MM.1S (cell line): ENCODE measurements around the gene COL11A2.

Source experiments
- DNase-seq: peaks from one replicate; pipeline ENCODE4 v3.0.0-alpha.2; 2015
- H2AFZ ChIP-seq: fragments of 300-600 bp; sonication (generic); 2 replicates; pipeline ENCODE4 v1.6.0; 2016; ENCODE audit warnings: antibody characterized with exemption, low read length
- H3F3A ChIP-seq: fragments of 300-600 bp; sonication (generic); 2 replicates; pipeline ENCODE4 v1.6.1; 2016; ENCODE audit warnings: mild to moderate bottlenecking, antibody characterized with exemption, low read length, moderate library complexity, mixed read lengths; ENCODE audit not compliant: insufficient read depth
- H3K27ac ChIP-seq: fragments of 300-600 bp; sonication (generic); 2 replicates; pipeline ENCODE4 v1.5.1; 2016; ENCODE audit warnings: mild to moderate bottlenecking, low read length
- H3K27me3 ChIP-seq: fragments of 300-600 bp; sonication (generic); replicated peaks from 2 replicates; pipeline ENCODE4 v1.6.0; 2016; ENCODE audit warnings: low read length; ENCODE audit not compliant: insufficient read depth
- H3K36me3 ChIP-seq: fragments of 300-600 bp; sonication (generic); replicated peaks from 2 replicates; pipeline ENCODE4 v1.6.1; 2016; ENCODE audit warnings: mild to moderate bottlenecking, low read length, mixed read lengths; ENCODE audit not compliant: insufficient read depth
- H3K4me1 ChIP-seq: fragments of 300-600 bp; sonication (generic); 2 replicates; pipeline ENCODE4 v1.6.1; 2016; ENCODE audit warnings: low read length, mixed read lengths
- H3K4me2 ChIP-seq: fragments of 300-600 bp; sonication (generic); 2 replicates; pipeline ENCODE4 v1.6.0; 2016; ENCODE audit warnings: low read depth, low read length
- H3K4me3 ChIP-seq: fragments of 300-600 bp; sonication (generic); 2 replicates; pipeline ENCODE4 v1.5.1; 2016; ENCODE audit warnings: low read length, mixed read lengths
- H3K79me2 ChIP-seq: fragments of 300-600 bp; sonication (generic); 2 replicates; pipeline ENCODE4 v1.6.1; 2016; ENCODE audit warnings: mixed run types, low read length, mixed read lengths
- H3K9ac ChIP-seq: fragments of 300-600 bp; sonication (generic); 2 replicates; pipeline ENCODE4 v1.6.1; 2016; ENCODE audit warnings: low read length, mixed read lengths
- H3K9me2 ChIP-seq: fragments of 300-600 bp; sonication (generic); replicated peaks from 2 replicates; pipeline ENCODE4 v1.6.1; 2016; ENCODE audit warnings: mild to moderate bottlenecking, low read length, mixed read lengths; ENCODE audit not compliant: insufficient read depth
- H3K9me3 ChIP-seq: fragments of 300-600 bp; sonication (generic); replicated peaks from 2 replicates; pipeline ENCODE4 v1.6.1; 2016; ENCODE audit warnings: mild to moderate bottlenecking, low read length, mixed read lengths; ENCODE audit not compliant: insufficient read depth
- H4K20me1 ChIP-seq: fragments of 300-600 bp; sonication (generic); 2 replicates; pipeline ENCODE4 v1.6.1; 2016; ENCODE audit warnings: mild to moderate bottlenecking, low read length, moderate library complexity, mixed read lengths; ENCODE audit not compliant: insufficient read depth
- EZH2 ChIP-seq: fragments of 300-600 bp; sonication (generic); optimal IDR thresholded peaks from 2 replicates; pipeline ENCODE3; 2017; ENCODE audit warnings: low read depth, mild to moderate bottlenecking, antibody characterized with exemption, low read length, mixed read lengths
- EZH2phosphoT487 ChIP-seq: fragments of 300-600 bp; sonication (generic); IDR thresholded peaks from 2 replicates; pipeline ENCODE4 v1.6.1; 2018; ENCODE audit warnings: antibody characterized with exemption, low read length
- TF ChIP-seq, protein P1 (sequence below): fragments of 300-600 bp; sonication (generic); IDR thresholded peaks from 2 replicates; pipeline ENCODE4 v1.5.1; 2016; ENCODE audit warnings: antibody characterized with exemption, low read length, mixed read lengths

Gene COL11A2

DNA sequence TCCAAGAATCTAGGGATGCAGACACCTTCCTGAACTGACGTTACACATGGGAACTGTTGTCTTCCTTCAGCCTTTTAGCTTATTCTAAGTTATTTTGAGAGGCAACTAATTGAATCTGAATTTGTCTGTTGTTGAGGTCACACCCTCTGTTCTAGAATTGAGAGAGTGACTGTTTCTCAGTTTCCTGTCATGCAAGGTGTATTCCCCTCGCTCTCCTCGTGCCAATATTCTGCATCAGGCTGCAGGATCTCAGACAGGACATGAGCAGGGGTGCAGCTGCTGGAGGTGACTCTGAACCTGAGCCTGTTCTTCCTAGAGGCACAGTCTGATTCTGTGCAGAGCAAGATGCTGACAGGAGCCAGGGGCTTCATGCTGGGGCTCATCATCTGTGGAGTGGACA is 63.9 kb downstream of the COL11A2 start:
- Histone ChIP-seq H3F3A (no peaks in the 10 kb centered on the region), H4K20me1 (no peaks in the 10 kb centered on the region), H3K9me2 (no peaks in the 10 kb centered on the region), H3K9ac (no peak overlapping the region), H2AFZ (no peak overlapping the region), H3K4me3 (no peak overlapping the region), H3K4me2 (no peak overlapping the region), H3K27ac (no peak overlapping the region), H3K4me1 (peaks cover 3% of the 10 kb centered on the region; the same call in 1 of the 2 replicates), H3K27me3 (0 out of 2 replicates have a peak, but pooled peaks cover 2% of the 10 kb centered on the region), H3K9me3 (no peaks in the 10 kb centered on the region), H3K79me2 (no peaks in the 10 kb centered on the region), H3K36me3 (no peaks in the 10 kb centered on the region)
- no peak for DNase-seq
- TF ChIP-seq EZH2phosphoT487 = no peak
- no peak for TF ChIP-seq EZH2
- TF ChIP-seq, protein P1, sequence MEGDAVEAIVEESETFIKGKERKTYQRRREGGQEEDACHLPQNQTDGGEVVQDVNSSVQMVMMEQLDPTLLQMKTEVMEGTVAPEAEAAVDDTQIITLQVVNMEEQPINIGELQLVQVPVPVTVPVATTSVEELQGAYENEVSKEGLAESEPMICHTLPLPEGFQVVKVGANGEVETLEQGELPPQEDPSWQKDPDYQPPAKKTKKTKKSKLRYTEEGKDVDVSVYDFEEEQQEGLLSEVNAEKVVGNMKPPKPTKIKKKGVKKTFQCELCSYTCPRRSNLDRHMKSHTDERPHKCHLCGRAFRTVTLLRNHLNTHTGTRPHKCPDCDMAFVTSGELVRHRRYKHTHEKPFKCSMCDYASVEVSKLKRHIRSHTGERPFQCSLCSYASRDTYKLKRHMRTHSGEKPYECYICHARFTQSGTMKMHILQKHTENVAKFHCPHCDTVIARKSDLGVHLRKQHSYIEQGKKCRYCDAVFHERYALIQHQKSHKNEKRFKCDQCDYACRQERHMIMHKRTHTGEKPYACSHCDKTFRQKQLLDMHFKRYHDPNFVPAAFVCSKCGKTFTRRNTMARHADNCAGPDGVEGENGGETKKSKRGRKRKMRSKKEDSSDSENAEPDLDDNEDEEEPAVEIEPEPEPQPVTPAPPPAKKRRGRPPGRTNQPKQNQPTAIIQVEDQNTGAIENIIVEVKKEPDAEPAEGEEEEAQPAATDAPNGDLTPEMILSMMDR = no peak

DNA sequence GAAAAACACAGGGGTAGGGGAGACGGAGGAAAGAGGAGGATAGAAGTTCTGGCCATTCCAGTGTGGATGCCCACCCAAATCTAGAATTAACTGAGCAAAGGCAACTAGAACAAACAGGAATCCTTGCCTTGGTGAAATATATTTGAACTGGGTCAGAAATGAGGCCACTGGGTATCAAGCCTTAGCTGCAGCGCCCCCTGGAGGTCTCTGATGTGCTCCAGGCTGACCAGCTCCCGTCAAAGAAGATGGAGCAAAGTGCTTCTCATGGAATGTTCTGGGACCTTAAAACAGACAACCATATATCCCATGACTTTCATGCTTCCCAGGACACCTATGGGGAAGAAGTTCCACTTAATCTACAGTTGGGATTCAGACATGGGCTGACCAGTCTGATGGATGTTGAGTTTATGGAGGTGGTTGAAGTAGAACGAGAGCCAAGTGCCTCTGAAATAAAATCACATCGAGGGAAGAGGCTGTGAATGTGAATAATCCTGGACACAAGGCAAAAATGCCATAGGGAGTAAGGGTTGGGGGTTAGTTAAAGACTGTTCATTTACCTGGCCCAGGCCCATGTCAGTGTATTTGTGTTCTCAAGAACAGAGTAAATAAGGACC is 66.1 kb downstream of the COL11A2 start:
- no peak overlapping the region for H3K9ac ChIP-seq
- H3K4me2 ChIP-seq = no peak overlapping the region
- 0 out of 2 replicates have a peak, but pooled peaks cover 8% of the 10 kb centered on the region for H3K27me3 ChIP-seq
- no peaks in the 10 kb centered on the region for H3K79me2 ChIP-seq
- peak; percentile 67 for DNase-seq
- no peaks in the 10 kb centered on the region for H4K20me1 ChIP-seq
- no peak for TF ChIP-seq EZH2phosphoT487
- TF ChIP-seq, protein P1 = peak; percentile 84
- no peaks in the 10 kb centered on the region for H3K36me3 ChIP-seq
- H3K4me1 ChIP-seq = peaks cover 4% of the 10 kb centered on the region; the same call in 1 of the 2 replicates
- H3K9me3 ChIP-seq = no peaks in the 10 kb centered on the region
- H3K4me3 ChIP-seq = no peak overlapping the region
- no peaks in the 10 kb centered on the region for H3F3A ChIP-seq
- no peaks in the 10 kb centered on the region for H3K9me2 ChIP-seq
- no peak overlapping the region for H3K27ac ChIP-seq
- no peak overlapping the region for H2AFZ ChIP-seq

DNA sequence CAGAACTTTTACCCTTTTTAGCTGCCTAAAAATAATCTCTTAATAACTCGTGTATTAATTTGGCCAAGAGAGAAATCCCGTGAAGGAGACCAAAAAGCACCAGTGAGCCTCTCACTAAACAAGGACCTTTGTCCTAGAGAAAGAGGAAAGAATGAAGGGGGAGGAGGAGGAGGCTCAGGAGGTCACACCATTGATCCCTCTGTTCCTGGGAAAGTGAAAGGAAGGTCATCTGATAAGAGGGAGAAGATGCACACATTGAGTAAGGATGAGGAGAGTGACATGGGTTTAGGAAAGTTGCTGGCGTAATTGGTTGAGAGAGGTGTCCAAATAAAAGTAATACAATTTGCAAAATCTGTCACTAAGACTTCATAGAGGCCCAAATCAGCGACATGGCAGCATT is 67.3 kb downstream of the COL11A2 start:
- H3K27me3 ChIP-seq = 0 out of 2 replicates have a peak, but pooled peaks cover 17% of the 10 kb centered on the region
- H3K9me3 ChIP-seq = no peaks in the 10 kb centered on the region
- H4K20me1 ChIP-seq = no peaks in the 10 kb centered on the region
- H3F3A ChIP-seq = no peaks in the 10 kb centered on the region
- H3K9me2 ChIP-seq = no peaks in the 10 kb centered on the region
- no peak overlapping the region for H3K27ac ChIP-seq
- H3K36me3 ChIP-seq = no peaks in the 10 kb centered on the region
- TF ChIP-seq EZH2 = no peak
- TF ChIP-seq, protein P1 = no peak
- no peak for TF ChIP-seq EZH2phosphoT487
- DNase-seq = no peak
- no peak overlapping the region for H3K9ac ChIP-seq
- no peak overlapping the region for H3K4me3 ChIP-seq
- no peak overlapping the region for H2AFZ ChIP-seq
- peaks cover 4% of the 10 kb centered on the region; the same call in 1 of the 2 replicates for H3K4me1 ChIP-seq
- H3K79me2 ChIP-seq = no peaks in the 10 kb centered on the region
- no peak overlapping the region for H3K4me2 ChIP-seq
